Measurements from ENCODE around the gene REEP3.
A peak's percentile ranks its signal among the peaks of the same experiment; 100 is the strongest.

REEP3 gene

DNA sequence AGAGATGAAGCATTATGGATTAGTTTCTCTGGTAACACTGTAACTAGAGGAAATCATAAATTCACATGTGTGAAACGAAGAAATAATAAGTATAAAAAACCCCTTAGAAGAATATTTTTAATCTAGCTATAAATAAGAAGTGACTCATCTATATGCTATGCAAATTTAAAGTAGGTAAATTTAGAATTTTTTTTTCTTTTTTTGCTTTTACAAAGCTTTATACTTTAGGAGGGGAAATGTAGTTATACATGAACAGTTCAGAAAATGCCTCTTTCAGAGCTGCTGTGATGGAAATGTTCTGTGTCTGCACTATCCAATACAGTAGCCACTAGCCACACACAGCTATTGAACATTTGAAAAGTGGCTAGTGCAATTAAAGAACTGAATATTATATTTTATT is 87.3 kb downstream of the REEP3 start:
- Histone ChIP-seq H3K9me3 (ENCODE audit: control insufficient read depth, low read length) (no peaks in the 10 kb centered on the region), H3K36me3 (ENCODE audit: control insufficient read depth, insufficient read depth, low read length) (no peaks in the 10 kb centered on the region), H3K9ac (no peak overlapping the region), H2AFZ (no peak overlapping the region), H3K4me3 (ENCODE audit: low read depth, low read length) (no peak overlapping the region), H3K27me3 (ENCODE audit: control insufficient read depth, insufficient read depth, low read length) (no peaks in the 10 kb centered on the region), H3K27ac (no peak overlapping the region), H3K79me2 (no peaks in the 10 kb centered on the region), H3K4me1 (peaks cover 6% of the 10 kb centered on the region), H3K4me2 (ENCODE audit: low read length) (no peak overlapping the region)
- TF ChIP-seq CTCF (IDR thresholded peaks at IDR 0.05): no peak

DNA sequence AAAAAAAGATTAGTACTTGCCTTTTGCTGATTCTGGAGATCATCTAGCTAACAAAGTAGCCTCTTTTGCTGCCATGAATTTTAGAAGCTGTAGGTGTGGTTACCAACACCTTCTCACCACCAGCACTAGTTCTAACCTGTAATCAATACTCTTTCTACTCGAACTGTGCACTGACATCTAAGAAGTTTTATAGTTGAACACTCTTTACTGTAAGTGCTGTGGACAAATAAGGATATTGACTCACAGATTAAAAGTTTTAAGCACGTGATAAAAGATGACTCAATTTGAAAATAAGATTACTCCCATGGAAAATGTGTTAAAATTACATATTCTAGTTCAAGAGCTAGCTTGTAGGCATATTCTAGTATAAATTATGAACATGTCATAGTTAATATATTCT is 89.9 kb downstream of the REEP3 start:
- H3K79me2 ChIP-seq: no peaks in the 10 kb centered on the region
- no peaks in the 10 kb centered on the region for H3K27me3 ChIP-seq (ENCODE audit: control insufficient read depth, insufficient read depth, low read length)
- no peak overlapping the region for H2AFZ ChIP-seq
- no peaks in the 10 kb centered on the region for H3K36me3 ChIP-seq (ENCODE audit: control insufficient read depth, insufficient read depth, low read length)
- H3K4me1 ChIP-seq: no peaks in the 10 kb centered on the region
- no peak overlapping the region for H3K27ac ChIP-seq
- no peak overlapping the region for H3K4me2 ChIP-seq (ENCODE audit: low read length)
- H3K9ac ChIP-seq: no peak overlapping the region
- H3K9me3 ChIP-seq (ENCODE audit: control insufficient read depth, low read length): no peaks in the 10 kb centered on the region
- no peak for TF ChIP-seq CTCF (IDR thresholded peaks at IDR 0.05)
- no peak overlapping the region for H3K4me3 ChIP-seq (ENCODE audit: low read depth, low read length)

DNA sequence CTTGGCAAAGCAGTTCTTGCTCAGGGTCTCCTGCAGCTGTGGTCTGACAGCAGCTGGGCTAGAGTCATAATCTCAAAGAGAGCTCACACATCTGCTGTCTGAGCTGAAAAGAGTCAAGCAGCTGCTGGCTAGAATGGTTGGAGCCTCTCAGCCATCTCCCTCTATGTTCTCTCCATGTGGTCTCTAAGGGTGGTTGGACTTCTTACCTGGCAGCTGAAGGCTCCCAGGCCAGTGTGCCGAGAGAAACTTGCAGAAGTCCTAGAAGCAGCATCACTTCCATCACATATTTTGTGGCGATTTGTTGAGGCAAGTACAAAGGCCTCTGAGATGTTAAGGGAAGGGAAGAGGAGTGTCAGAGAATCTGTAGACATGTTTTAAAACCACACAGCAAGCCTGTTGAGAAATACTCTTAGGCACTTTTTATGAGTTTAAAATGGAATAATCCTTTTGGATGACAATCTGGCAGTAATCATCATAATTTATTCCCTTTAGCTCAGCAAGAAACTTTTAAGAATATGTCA is 93.2 kb downstream of the REEP3 start:
- no peaks in the 10 kb centered on the region for H3K36me3 ChIP-seq (ENCODE audit: control insufficient read depth, insufficient read depth, low read length)
- no peaks in the 10 kb centered on the region for H3K27me3 ChIP-seq (ENCODE audit: control insufficient read depth, insufficient read depth, low read length)
- no peak overlapping the region for H3K4me3 ChIP-seq (ENCODE audit: low read depth, low read length)
- no peak overlapping the region for H3K4me2 ChIP-seq (ENCODE audit: low read length)
- no peak overlapping the region for H3K27ac ChIP-seq
- H2AFZ ChIP-seq: no peak overlapping the region
- H3K9me3 ChIP-seq (ENCODE audit: control insufficient read depth, low read length): no peaks in the 10 kb centered on the region
- no peak for TF ChIP-seq CTCF (IDR thresholded peaks at IDR 0.05)
- H3K4me1 ChIP-seq: peaks cover under 1% of the 10 kb centered on the region
- H3K9ac ChIP-seq: no peak overlapping the region
- no peaks in the 10 kb centered on the region for H3K79me2 ChIP-seq

- H3K36me3 ChIP-seq (ENCODE audit: control insufficient read depth, insufficient read depth, low read length): no peaks in the 10 kb centered on the region
- no peak for TF ChIP-seq CTCF (IDR thresholded peaks at IDR 0.05)
These were observed 97.4 kb downstream of the REEP3 start for GRCh38 chr10:63618552-63618951.

DNA sequence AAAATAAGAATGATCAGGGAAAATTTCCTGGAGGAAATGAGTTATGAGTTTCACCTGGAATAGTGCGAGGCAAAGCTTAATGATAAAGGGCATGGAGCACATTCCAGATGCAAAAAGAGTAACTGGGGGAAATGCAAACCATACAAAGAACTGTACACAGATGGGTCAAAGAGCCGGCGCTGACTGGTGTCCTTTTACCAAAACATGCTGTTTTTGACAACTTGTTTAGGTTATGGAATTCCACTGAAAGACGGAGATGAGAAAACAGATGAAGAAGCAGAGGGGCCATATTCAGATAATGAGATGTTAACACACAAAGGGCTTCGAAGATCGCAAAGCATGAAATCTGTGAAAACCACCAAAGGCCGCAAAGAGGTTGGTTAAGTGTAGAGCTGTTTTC is 98.2 kb downstream of the REEP3 start:
- no peaks in the 10 kb centered on the region for H3K9me3 ChIP-seq (ENCODE audit: control insufficient read depth, low read length)
- H3K27ac ChIP-seq: peak overlapping the region; percentile 43
- no peaks in the 10 kb centered on the region for H3K27me3 ChIP-seq (ENCODE audit: control insufficient read depth, insufficient read depth, low read length)
- no peak for TF ChIP-seq CTCF (IDR thresholded peaks at IDR 0.05)
- H3K9ac ChIP-seq: no peak overlapping the region
- H3K4me2 ChIP-seq (ENCODE audit: low read length): no peak overlapping the region
- no peak overlapping the region for H3K4me3 ChIP-seq (ENCODE audit: low read depth, low read length)
- H3K36me3 ChIP-seq (ENCODE audit: control insufficient read depth, insufficient read depth, low read length): no peaks in the 10 kb centered on the region
- H3K79me2 ChIP-seq: no peaks in the 10 kb centered on the region
- peak overlapping the region; percentile 54 for H2AFZ ChIP-seq
- H3K4me1 ChIP-seq: peaks cover 3% of the 10 kb centered on the region

More at GRCh38 chr10:63618552-63618951, 97.4 kb downstream of the REEP3 start:
- Histone ChIP-seq H3K4me1 (peaks cover 3% of the 10 kb centered on the region), H3K9ac (no peak overlapping the region), H3K4me3 (ENCODE audit: low read depth, low read length) (no peak overlapping the region), H3K27me3 (ENCODE audit: control insufficient read depth, insufficient read depth, low read length) (no peaks in the 10 kb centered on the region), H3K4me2 (ENCODE audit: low read length) (no peak overlapping the region), H3K79me2 (no peaks in the 10 kb centered on the region), H2AFZ (no peak overlapping the region), H3K27ac (no peak overlapping the region), H3K9me3 (ENCODE audit: control insufficient read depth, low read length) (no peaks in the 10 kb centered on the region)

Measured in parathyroid adenoma (tissue), 2 donors.